K562 treated with DMSO at 1 percent for 24 hours (cell line): ENCODE measurements around the gene MARCHF4. TPM values are rescaled to one million over a fixed set of nuclear protein-coding genes. Genes with fewer than 3 reads are reported as not detected.

Experiments
- total RNA-seq: library from RNA; unstranded; fragments of 300-600 nt; gene quantifications from 2 replicates; pipeline ENCODE4 v1.2.3, GENCODE V29; 2022; ENCODE audit warnings: low read depth; ENCODE audit not compliant: insufficient read depth

MARCHF4 gene
- not detected in 2 replicates for total RNA-seq

GRCh38 chr2:216371721-216372702, at the start of gene MARCHF4:
TSS of gene MARCHF4 (minus strand) at chr2:216372483. CDS start at chr2:216370260, 2,223 bp downstream.

GRCh38 chr2:216412022-216412999, 40.0 kb upstream of the MARCHF4 start, which contains the start of gene SMARCAL1:
TSS of gene SMARCAL1 (plus strand) at chr2:216412484. CDS start at chr2:216414705, 2,221 bp downstream.

Other genes with a start within 250 kb of the MARCHF4 start
- gene SMARCAL1, start 40.0 kb upstream of the MARCHF4 start, total RNA-seq: 13.4 and 14.5 TPM in 2 replicates
- gene RPL37A, start 126.4 kb upstream of the MARCHF4 start, total RNA-seq: 4,404 and 4,706 TPM in 2 replicates